HCT116 (cell line): ENCODE measurements around the gene CTNND2. TPM values are rescaled to one million over a fixed set of nuclear protein-coding genes. Genes with fewer than 3 reads are reported as not detected.

Experiments used
- ATAC-seq: fragments of 200-7000 bp; cut with Tn5 transposase; 2 replicates; pipeline ENCODE4 v1.9.1; 2020; ENCODE audit warnings: mild to moderate bottlenecking, moderate library complexity
- BruUV-seq: library from RNA; stranded (reverse); fragments of 400-500 nt; replicated peaks from 2 replicates; lab custom pipeline; 2021; lab: Mats Ljungman, UMichigan
- CTCF ChIA-PET: fragments of 300-600 bp; sonication (Branson Sonifier 250); formaldehyde crosslinking; loops from one replicate; lab custom pipeline; 2021; ENCODE audit warnings: antibody characterized with exemption; lab: Charles Lee
- POLR2A ChIA-PET: fragments of 300-600, 350-600 bp; sonication (Branson Sonifier 250); formaldehyde crosslinking; loops from one replicate; lab custom pipeline; 2021; ENCODE audit warnings: antibody characterized with exemption; lab: Charles Lee
- RAD21 ChIA-PET, 2 experiments: fragments of 300-600 bp; sonication (Branson Sonifier 250); formaldehyde crosslinking; loops; one replicate each; lab custom pipeline; 2023; ENCODE audit warnings: low total read pairs in 2 of 2; ENCODE audit not compliant: uncharacterized antibody in 2 of 2, unreplicated experiment in 2 of 2, low non-redundant PET in 1 of 2; lab: Charles Lee
- DNase-seq: peaks from one replicate; pipeline ENCODE4 v3.0.0-alpha.2; 2010; ENCODE audit warnings: low read depth, low spot score
- H2AFZ ChIP-seq: fragments of 200-600 bp; shearing (Covaris generic), sonication (generic); 2 replicates; pipeline ENCODE4 v1.6.1; 2017; ENCODE audit warnings: low read depth, mixed run types, mixed read lengths, antibody characterized with exemption, low read length; ENCODE audit not compliant: poor library complexity, severe bottlenecking
- H3K27ac ChIP-seq: 2 replicates; pipeline ENCODE4 v1.5.1; 2012; ENCODE audit warnings: low read depth, low read length
- H3K27me3 ChIP-seq: fragments of 200-600 bp; sonication (generic); 2 replicates; pipeline ENCODE4 v1.6.1; 2016; ENCODE audit warnings: mixed run types, low read length, mixed read lengths; ENCODE audit not compliant: insufficient read depth
- H3K36me3 ChIP-seq, 2 experiments: fragments of 200-500 bp in 1 of 2; fragments of 200-600 bp in 1 of 2; sonication (Bioruptor generic) in 1 of 2; sonication (generic) in 1 of 2; 2 replicates each; pipeline versions ENCODE4 v1.5.1 to v1.6.1; 2014 to 2016; ENCODE audit warnings: low read length in 2 of 2, inconsistent platforms in 1 of 2, mixed read lengths in 1 of 2, mixed run types in 1 of 2; ENCODE audit not compliant: insufficient read depth in 2 of 2, control insufficient read depth in 1 of 2
- H3K4me1 ChIP-seq, 2 experiments: fragments of 200-600 bp in 1 of 2; sonication (generic) in 1 of 2; 2 replicates each; pipeline versions ENCODE4 v1.5.1 to v1.6.1; 2012 to 2017; ENCODE audit warnings: low read length in 2 of 2, inconsistent platforms in 1 of 2, mild to moderate bottlenecking in 1 of 2, mixed read lengths in 1 of 2, mixed run types in 1 of 2, moderate library complexity in 1 of 2; ENCODE audit not compliant: insufficient read depth in 2 of 2, control insufficient read depth in 1 of 2
- H3K4me2 ChIP-seq: fragments of 200-600 bp; sonication (generic); 2 replicates; pipeline ENCODE4 v1.6.1; 2017; ENCODE audit warnings: mixed run types, low read length, mixed read lengths
- H3K4me3 ChIP-seq, 2 experiments: fragments of 200-600 bp in 1 of 2; sonication (generic) in 1 of 2; replicated peaks in 1 of 2; 2 replicates each; pipeline ENCODE4 v1.5.1; 2011 to 2016; ENCODE audit warnings: low read length in 2 of 2, control low read depth in 1 of 2, low read depth in 1 of 2, mild to moderate bottlenecking in 1 of 2, mixed read lengths in 1 of 2, mixed run types in 1 of 2
- H3K79me2 ChIP-seq: fragments of 200-600 bp; sonication (generic); 2 replicates; pipeline ENCODE4 v1.6.1; 2017; ENCODE audit warnings: mild to moderate bottlenecking, mixed run types, low read length, moderate library complexity, mixed read lengths; ENCODE audit not compliant: insufficient read depth
- H3K9ac ChIP-seq: fragments of 200-600 bp; sonication (generic); 2 replicates; pipeline ENCODE4 v1.6.1; 2016; ENCODE audit warnings: low read length, mixed read lengths
- H3K9me2 ChIP-seq: fragments of 200-600 bp; sonication (generic), shearing (Covaris generic); 2 replicates; pipeline ENCODE4 v1.6.1; 2017; ENCODE audit warnings: mixed run types, mild to moderate bottlenecking, moderate library complexity; ENCODE audit not compliant: insufficient read depth
- H3K9me3 ChIP-seq, 2 experiments: fragments of 200-500 bp in 1 of 2; fragments of 200-600 bp in 1 of 2; sonication (Bioruptor generic) in 1 of 2; sonication (generic) in 1 of 2; 2 replicates each; pipeline ENCODE4 v1.6.1; 2014 to 2017; ENCODE audit warnings: low read length in 2 of 2, mixed read lengths in 2 of 2, inconsistent platforms in 1 of 2, low read depth in 1 of 2, mild to moderate bottlenecking in 1 of 2, mixed run types in 1 of 2, moderate library complexity in 1 of 2; ENCODE audit not compliant: control insufficient read depth in 1 of 2, insufficient read depth in 1 of 2
- H4K20me1 ChIP-seq: fragments of 200-600 bp; sonication (generic), shearing (Covaris generic); 2 replicates; pipeline ENCODE4 v1.6.1; 2017; ENCODE audit warnings: mixed run types, mild to moderate bottlenecking, moderate library complexity; ENCODE audit not compliant: insufficient read depth
- CBX3 ChIP-seq: IDR thresholded peaks from 2 replicates; pipeline ENCODE4 v1.6.1; 2012; ENCODE audit warnings: low read depth
- CTCF ChIP-seq, 3 experiments: fragments of 200-600 bp in 1 of 3; sonication (generic) in 1 of 3; IDR thresholded peaks in 2 of 3; conservative IDR thresholded peaks in 1 of 3; 2 replicates each; pipeline ENCODE4 v1.5.1; 2012 to 2017; ENCODE audit warnings: low read depth in 2 of 3, low read length in 2 of 3, antibody characterized with exemption in 1 of 3, borderline replicate concordance in 1 of 3, control low read depth in 1 of 3, mild to moderate bottlenecking in 1 of 3, mixed read lengths in 1 of 3, mixed run types in 1 of 3, moderate library complexity in 1 of 3; ENCODE audit not compliant: insufficient read depth in 1 of 3
- EGR1 ChIP-seq: IDR thresholded peaks from 2 replicates; pipeline ENCODE4 v1.6.1; 2012; ENCODE audit warnings: low read depth
- ELF1 ChIP-seq: IDR thresholded peaks from 2 replicates; pipeline ENCODE4 v1.6.1; 2012; ENCODE audit warnings: low read depth, borderline replicate concordance
- EZH2phosphoT487 ChIP-seq: fragments of 200-600 bp; IDR thresholded peaks from 2 replicates; pipeline ENCODE4 v1.6.1; 2018; ENCODE audit warnings: antibody characterized with exemption, borderline replicate concordance
- FOSL1 ChIP-seq: IDR thresholded peaks from 2 replicates; pipeline ENCODE4 v1.6.1; 2012; ENCODE audit warnings: low read depth
- JUND ChIP-seq: IDR thresholded peaks from 2 replicates; pipeline ENCODE4 v1.6.1; 2012
- POLR2AphosphoS5 ChIP-seq: IDR thresholded peaks from 2 replicates; pipeline ENCODE4 v1.6.1; 2011; ENCODE audit warnings: mild to moderate bottlenecking, low read depth, low read length, moderate library complexity
- RAD21 ChIP-seq: IDR thresholded peaks from 2 replicates; pipeline ENCODE4 v1.6.1; 2012; ENCODE audit warnings: low read depth, mild to moderate bottlenecking
- REST ChIP-seq: IDR thresholded peaks from 2 replicates; pipeline ENCODE4 v1.6.1; 2012; ENCODE audit warnings: low read depth
- SP1 ChIP-seq: IDR thresholded peaks from 2 replicates; pipeline ENCODE4 v1.6.1; 2012; ENCODE audit warnings: low read depth
- SRF ChIP-seq: IDR thresholded peaks from 2 replicates; pipeline ENCODE4 v1.6.1; 2012; ENCODE audit warnings: low read depth
- TCF7L2 ChIP-seq: IDR thresholded peaks from 2 replicates; pipeline ENCODE4 v1.7.0; 2011; ENCODE audit warnings: borderline replicate concordance, inconsistent platforms; ENCODE audit not compliant: insufficient read depth, insufficient read length; ENCODE audit errors: extremely low read depth
- ZNF274 ChIP-seq: fragments of 200-500 bp; sonication (Bioruptor generic); IDR thresholded peaks from 2 replicates; pipeline ENCODE4 v1.6.1; 2014; ENCODE audit warnings: mild to moderate bottlenecking, low read depth, low read length, inconsistent platforms
- intact Hi-C: fragments of 100-400 bp; cut with micrococcal nuclease; formaldehyde crosslinking; loops from 2 replicates; pipeline ENCODE4 v1.10.0; 2022
- total RNA-seq: library from RNA; stranded (reverse); gene quantifications from one replicate; pipeline ENCODE4 v1.2.1, GENCODE V29; 2021; ENCODE audit not compliant: unreplicated experiment
- TF ChIP-seq, protein P1 (sequence below): IDR thresholded peaks from 2 replicates; pipeline ENCODE4 v1.6.1; 2012

Gene CTNND2
- total RNA-seq, 1 experiment from 2014 or later = not detected

GRCh38 chr5:11277323-11277722 is 626.9 kb downstream of the CTNND2 start:
- Histone ChIP-seq H3K4me2 (no peak overlapping the region), H3K4me1 (no peaks in the 10 kb centered on the region), H3K9me2 (no peaks in the 10 kb centered on the region), H3K27me3 (no peaks in the 10 kb centered on the region), H3K79me2 (no peaks in the 10 kb centered on the region), H3K9ac (no peak overlapping the region), H3K27ac (no peak overlapping the region), H3K4me3 (no peak overlapping the region), H3K36me3 (no peaks in the 10 kb centered on the region), H3K9me3 (no peaks in the 10 kb centered on the region), H4K20me1 (no peaks in the 10 kb centered on the region), H2AFZ (no peak overlapping the region)
- intact Hi-C loops = no loop called here
- CTCF ChIA-PET = no interaction called here
- no peak for TF ChIP-seq CTCF (IDR thresholded peaks at IDR 0.05 in 2 of 3, conservative IDR thresholded peaks at IDR 0.05 in 1 of 3; ENCODE audit: borderline replicate concordance in 1 of 3, insufficient read depth in 1 of 3, low read depth in 2 of 3, low read length in 2 of 3)
- no peak for TF ChIP-seq EGR1
- BruUV-seq = no TSS peak
- RAD21 ChIA-PET = no interaction called here
- POLR2A ChIA-PET = no interaction called here
- ATAC-seq = no peak
- DNase-seq = no peak

GRCh38 chr5:11273180-11273903 is 630.9 kb downstream of the CTNND2 start:
- Histone ChIP-seq H3K79me2 (no peaks in the 10 kb centered on the region), H3K27ac (no peak overlapping the region), H2AFZ (no peak overlapping the region), H3K4me2 (no peak overlapping the region), H3K4me3 (no peak overlapping the region), H4K20me1 (no peaks in the 10 kb centered on the region), H3K27me3 (no peaks in the 10 kb centered on the region), H3K4me1 (no peaks in the 10 kb centered on the region), H3K9me3 (no peaks in the 10 kb centered on the region), H3K9me2 (no peaks in the 10 kb centered on the region), H3K9ac (no peak overlapping the region), H3K36me3 (no peaks in the 10 kb centered on the region)
- no peak for ATAC-seq
- ChIA-PET POLR2A (no interaction called here), CTCF (no interaction called here), RAD21 (no interaction called here)
- intact Hi-C loops = no loop called here
- BruUV-seq = no TSS peak
- no peak for DNase-seq
- TF ChIP-seq JUND (no peak), REST (no peak), EZH2phosphoT487 (no peak), ZNF274 (no peak), SP1 (no peak), SRF (no peak), CBX3 (no peak), POLR2AphosphoS5 (no peak), RAD21 (no peak), TCF7L2 (no peak), ELF1 (no peak), FOSL1 (no peak)
- TF ChIP-seq, protein P1, sequence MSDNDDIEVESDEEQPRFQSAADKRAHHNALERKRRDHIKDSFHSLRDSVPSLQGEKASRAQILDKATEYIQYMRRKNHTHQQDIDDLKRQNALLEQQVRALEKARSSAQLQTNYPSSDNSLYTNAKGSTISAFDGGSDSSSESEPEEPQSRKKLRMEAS = no peak
